Endothelial cell of umbilical vein (primary cell): Measurements from ENCODE around the gene STMN1.

ENCODE experiments used
- CTCF ChIP-seq, 2 donors: IDR thresholded peaks; 1 replicate in 1 of 2; 2 replicates in 1 of 2; pipeline ENCODE4 v1.5.1; 2011; ENCODE audit warnings: low read length in 2 of 2, mild to moderate bottlenecking in 2 of 2, moderate library complexity in 2 of 2, control low read depth in 1 of 2, inconsistent platforms in 1 of 2, low read depth in 1 of 2; ENCODE audit not compliant: insufficient read depth in 1 of 2; ENCODE audit errors: extremely low read depth in 1 of 2
- JUN ChIP-seq: IDR thresholded peaks from 2 replicates; pipeline ENCODE4 v1.6.1; 2011; ENCODE audit warnings: borderline replicate concordance, low read depth; ENCODE audit not compliant: insufficient read length, insufficient read depth
- POLR2A ChIP-seq: IDR thresholded peaks from 2 replicates; pipeline ENCODE4 v1.6.1; 2012; ENCODE audit warnings: low read depth, mild to moderate bottlenecking, control low read depth, low read length
- POLR2AphosphoS5 ChIP-seq: IDR thresholded peaks from 2 replicates; pipeline ENCODE4 v1.6.1; 2012; ENCODE audit warnings: low read depth, mild to moderate bottlenecking, control low read depth, low read length, moderate library complexity; ENCODE audit not compliant: insufficient read depth

GRCh38 chr1:25858494-25858893, 47.7 kb downstream of the STMN1 start:
- TF ChIP-seq CTCF (IDR thresholded peaks at IDR 0.05; ENCODE audit: extremely low read depth in 1 of 2, insufficient read depth in 1 of 2, low read depth in 1 of 2, low read length in 2 of 2) (no peak), POLR2A (no peak), POLR2AphosphoS5 (no peak), JUN (no peak)
